MM.1S (cell line): ENCODE results near the gene CNGB1.

Experiments used
- CTCF ChIP-seq: fragments of 300-600 bp; sonication (generic); IDR thresholded peaks from 2 replicates; pipeline ENCODE4 v1.5.1; 2016; ENCODE audit warnings: antibody characterized with exemption, low read length, mixed read lengths
- EZH2phosphoT487 ChIP-seq: fragments of 300-600 bp; sonication (generic); IDR thresholded peaks from 2 replicates; pipeline ENCODE4 v1.6.1; 2018; ENCODE audit warnings: antibody characterized with exemption, low read length

GRCh38 chr16:57939872-57940224 lies 31.1 kb downstream of the CNGB1 start:
- TF ChIP-seq CTCF, result no peak
- no peak for TF ChIP-seq EZH2phosphoT487
